ENCODE results near the gene SIGLECL1. TPM values are rescaled to one million over a fixed set of nuclear protein-coding genes. Genes with fewer than 3 reads are reported as not detected.
"Not testable (repeated sequence)": the region's sequence is repeated elsewhere in the genome, so short reads cannot be mapped to it uniquely, and the experiment has no call there.

Gene SIGLECL1
- total and polyA plus RNA-seq, 2 donors from 2014 or later = not detected

GRCh38 chr19:51224163-51224641 lies 26.7 kb upstream of the SIGLECL1 start:
- Histone ChIP-seq H3K27me3 (ENCODE audit: control insufficient read depth, insufficient read depth, low read length) (no peaks in the 10 kb centered on the region), H3K36me3 (ENCODE audit: control insufficient read depth in 2 of 3, insufficient read depth in 3 of 3, low read length in 3 of 3) (no peaks in the 10 kb centered on the region), H3K4me1 (ENCODE audit: control insufficient read depth in 2 of 3, insufficient read depth in 2 of 3, low read depth in 1 of 3, low read length in 3 of 3) (no peaks in the 10 kb centered on the region), H3K27ac (ENCODE audit: low read depth in 2 of 2, low read length in 2 of 2) (no peak overlapping the region), H3K9me3 (ENCODE audit: control insufficient read depth in 2 of 3, insufficient read depth in 1 of 3, low read length in 3 of 3) (no peaks in the 10 kb centered on the region), H3K9ac (ENCODE audit: low read length in 3 of 3) (no peak overlapping the region), H3K4me3 (ENCODE audit: low read length in 3 of 3) (no peak overlapping the region)
- DNase-seq (no peak), FAIRE-seq (no peak)
- TF ChIP-seq CTCF (IDR thresholded peaks at IDR 0.05; ENCODE audit: borderline replicate concordance, extremely low read depth, insufficient read depth) = no peak
- intact Hi-C loops (cut with DNase I) = no loop called here

- H3K4me1 ChIP-seq (ENCODE audit: control insufficient read depth in 2 of 3, insufficient read depth in 2 of 3, low read depth in 1 of 3, low read length in 3 of 3); H3K27me3 ChIP-seq (ENCODE audit: control insufficient read depth, insufficient read depth, low read length); H3K36me3 ChIP-seq (ENCODE audit: control insufficient read depth in 2 of 3, insufficient read depth in 3 of 3, low read length in 3 of 3); DNase-seq; H3K9me3 ChIP-seq (ENCODE audit: control insufficient read depth in 2 of 3, insufficient read depth in 1 of 3, low read length in 3 of 3); H3K9ac ChIP-seq (ENCODE audit: low read length in 3 of 3); FAIRE-seq; H3K27ac ChIP-seq (ENCODE audit: low read depth in 2 of 2, low read length in 2 of 2); intact Hi-C loops (cut with DNase I); H3K4me3 ChIP-seq (ENCODE audit: low read length in 3 of 3): not testable (repeated sequence)
Observed at GRCh38 chr19:51224898-51225393, 25.9 kb upstream of the SIGLECL1 start, which contains the start of gene CD33. Gene CD33, plus strand, starts transcription at chr19:51225080. Its CDS starts 39 bp downstream, at chr19:51225119.

DNA sequence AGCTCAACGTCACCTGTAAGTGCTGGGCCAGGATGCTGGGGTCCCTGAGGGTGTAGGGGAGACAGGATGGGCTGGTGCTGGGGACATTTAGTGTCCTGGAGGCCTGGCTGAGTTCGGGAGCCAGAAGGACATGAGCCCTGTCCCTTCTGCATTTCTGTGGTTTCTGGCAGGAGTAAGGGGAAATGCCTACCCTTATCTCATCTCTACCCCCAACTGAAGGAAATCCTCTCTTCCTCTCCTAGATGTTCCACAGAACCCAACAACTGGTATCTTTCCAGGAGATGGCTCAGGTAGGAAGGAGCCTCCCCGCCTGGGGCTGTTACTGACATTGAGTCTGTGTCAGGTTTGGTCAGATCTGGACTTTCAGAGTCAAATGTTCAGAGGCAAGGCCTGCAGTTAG lies 24.8 kb upstream of the SIGLECL1 start:
- intact Hi-C loops (cut with DNase I) = no loop called here
- H3K27me3 ChIP-seq (ENCODE audit: control insufficient read depth, insufficient read depth, low read length) = no peaks in the 10 kb centered on the region
- H3K27ac ChIP-seq (ENCODE audit: low read depth in 2 of 2, low read length in 2 of 2) = no peak overlapping the region
- no peaks in the 10 kb centered on the region for H3K36me3 ChIP-seq (ENCODE audit: control insufficient read depth in 2 of 3, insufficient read depth in 3 of 3, low read length in 3 of 3)
- H3K9ac ChIP-seq (ENCODE audit: low read length in 3 of 3) = no peak overlapping the region
- H3K9me3 ChIP-seq (ENCODE audit: control insufficient read depth in 2 of 3, insufficient read depth in 1 of 3, low read length in 3 of 3) = no peaks in the 10 kb centered on the region
- no peak for FAIRE-seq
- no peaks in the 10 kb centered on the region for H3K4me1 ChIP-seq (ENCODE audit: control insufficient read depth in 2 of 3, insufficient read depth in 2 of 3, low read depth in 1 of 3, low read length in 3 of 3)
- TF ChIP-seq CTCF (IDR thresholded peaks at IDR 0.05; ENCODE audit: borderline replicate concordance, extremely low read depth, insufficient read depth) = no peak
- DNase-seq = no peak
- H3K4me3 ChIP-seq (ENCODE audit: low read length in 3 of 3) = no peak overlapping the region

GRCh38 chr19:51227326-51227725 lies 23.6 kb upstream of the SIGLECL1 start:
- no peak for FAIRE-seq
- no peak for DNase-seq
- no peak overlapping the region for H3K4me3 ChIP-seq (ENCODE audit: low read length in 3 of 3)
- no peaks in the 10 kb centered on the region for H3K4me1 ChIP-seq (ENCODE audit: control insufficient read depth in 2 of 3, insufficient read depth in 2 of 3, low read depth in 1 of 3, low read length in 3 of 3)
- H3K9me3 ChIP-seq (ENCODE audit: control insufficient read depth in 2 of 3, insufficient read depth in 1 of 3, low read length in 3 of 3) = no peaks in the 10 kb centered on the region
- intact Hi-C loops (cut with DNase I) = no loop called here
- H3K36me3 ChIP-seq (ENCODE audit: control insufficient read depth in 2 of 3, insufficient read depth in 3 of 3, low read length in 3 of 3) = no peaks in the 10 kb centered on the region
- no peak overlapping the region for H3K9ac ChIP-seq (ENCODE audit: low read length in 3 of 3)
- no peak overlapping the region for H3K27ac ChIP-seq (ENCODE audit: low read depth in 2 of 2, low read length in 2 of 2)
- H3K27me3 ChIP-seq (ENCODE audit: control insufficient read depth, insufficient read depth, low read length) = no peaks in the 10 kb centered on the region
- TF ChIP-seq CTCF (IDR thresholded peaks at IDR 0.05; ENCODE audit: borderline replicate concordance, extremely low read depth, insufficient read depth) = no peak
